ENCODE measurements around the gene KCNJ12.
"Not testable (repeated sequence)": the region's sequence is repeated elsewhere in the genome, so short reads cannot be mapped to it uniquely, and the experiment has no call there.

KCNJ12 gene

GRCh38 chr17:21438316-21439014 is 62.3 kb downstream of the KCNJ12 start:
- H3K4me1 ChIP-seq (ENCODE audit: control insufficient read depth, insufficient read depth, low read length, poor library complexity, severe bottlenecking); H3K27me3 ChIP-seq (replicated peaks; ENCODE audit: control insufficient read depth, insufficient read depth, low read length, poor library complexity, severe bottlenecking); H3K4me3 ChIP-seq (ENCODE audit: insufficient read depth, low read depth, low read length, poor library complexity, severe bottlenecking); H3K27ac ChIP-seq (ENCODE audit: insufficient read depth, low read length, poor library complexity, severe bottlenecking); H3K9me3 ChIP-seq (ENCODE audit: control insufficient read depth, low read length); DNase-seq; H3K36me3 ChIP-seq (ENCODE audit: control insufficient read depth, insufficient read depth, low read length): not testable (repeated sequence)

GRCh38 chr17:21439015-21439336 is 62.8 kb downstream of the KCNJ12 start:
- not testable (repeated sequence) for DNase-seq; H3K4me3 ChIP-seq (ENCODE audit: insufficient read depth, low read depth, low read length, poor library complexity, severe bottlenecking); H3K9me3 ChIP-seq (ENCODE audit: control insufficient read depth, low read length); H3K27me3 ChIP-seq (replicated peaks; ENCODE audit: control insufficient read depth, insufficient read depth, low read length, poor library complexity, severe bottlenecking); H3K4me1 ChIP-seq (ENCODE audit: control insufficient read depth, insufficient read depth, low read length, poor library complexity, severe bottlenecking); H3K27ac ChIP-seq (ENCODE audit: insufficient read depth, low read length, poor library complexity, severe bottlenecking); H3K36me3 ChIP-seq (ENCODE audit: control insufficient read depth, insufficient read depth, low read length)

- Histone ChIP-seq H3K27ac (ENCODE audit: insufficient read depth, low read length, poor library complexity, severe bottlenecking) (no peak overlapping the region), H3K27me3 (replicated peaks; ENCODE audit: control insufficient read depth, insufficient read depth, low read length, poor library complexity, severe bottlenecking) (no peaks in the 10 kb centered on the region), H3K36me3 (ENCODE audit: control insufficient read depth, insufficient read depth, low read length) (no peaks in the 10 kb centered on the region), H3K4me3 (ENCODE audit: insufficient read depth, low read depth, low read length, poor library complexity, severe bottlenecking) (no peak overlapping the region), H3K4me1 (ENCODE audit: control insufficient read depth, insufficient read depth, low read length, poor library complexity, severe bottlenecking) (no peaks in the 10 kb centered on the region), H3K9me3 (ENCODE audit: control insufficient read depth, low read length) (no peaks in the 10 kb centered on the region)
- DNase-seq, result no peak
Observed at GRCh38 chr17:21445091-21445650, 69.0 kb downstream of the KCNJ12 start.

- not testable (repeated sequence) for DNase-seq; H3K9me3 ChIP-seq (ENCODE audit: control insufficient read depth, low read length); H3K4me1 ChIP-seq (ENCODE audit: control insufficient read depth, insufficient read depth, low read length, poor library complexity, severe bottlenecking); H3K36me3 ChIP-seq (ENCODE audit: control insufficient read depth, insufficient read depth, low read length); H3K4me3 ChIP-seq (ENCODE audit: insufficient read depth, low read depth, low read length, poor library complexity, severe bottlenecking); H3K27me3 ChIP-seq (replicated peaks; ENCODE audit: control insufficient read depth, insufficient read depth, low read length, poor library complexity, severe bottlenecking); H3K27ac ChIP-seq (ENCODE audit: insufficient read depth, low read length, poor library complexity, severe bottlenecking)
Observed at GRCh38 chr17:21447552-21447951, 71.4 kb downstream of the KCNJ12 start.

GRCh38 chr17:21449891-21450290 is 73.7 kb downstream of the KCNJ12 start:
- H3K27me3 ChIP-seq (replicated peaks; ENCODE audit: control insufficient read depth, insufficient read depth, low read length, poor library complexity, severe bottlenecking); DNase-seq; H3K4me1 ChIP-seq (ENCODE audit: control insufficient read depth, insufficient read depth, low read length, poor library complexity, severe bottlenecking); H3K9me3 ChIP-seq (ENCODE audit: control insufficient read depth, low read length); H3K4me3 ChIP-seq (ENCODE audit: insufficient read depth, low read depth, low read length, poor library complexity, severe bottlenecking); H3K27ac ChIP-seq (ENCODE audit: insufficient read depth, low read length, poor library complexity, severe bottlenecking); H3K36me3 ChIP-seq (ENCODE audit: control insufficient read depth, insufficient read depth, low read length): not testable (repeated sequence)

- H3K4me3 ChIP-seq (ENCODE audit: insufficient read depth, low read depth, low read length, poor library complexity, severe bottlenecking), result peak overlapping the region; percentile 18
- DNase-seq, result no peak
- H3K9me3 ChIP-seq (ENCODE audit: control insufficient read depth, low read length), result no peaks in the 10 kb centered on the region
- H3K4me1 ChIP-seq (ENCODE audit: control insufficient read depth, insufficient read depth, low read length, poor library complexity, severe bottlenecking), result peaks cover 4% of the 10 kb centered on the region
- H3K27me3 ChIP-seq (replicated peaks; ENCODE audit: control insufficient read depth, insufficient read depth, low read length, poor library complexity, severe bottlenecking), result peaks cover 4% of the 10 kb centered on the region
- H3K27ac ChIP-seq (ENCODE audit: insufficient read depth, low read length, poor library complexity, severe bottlenecking), result no peak overlapping the region
- no peaks in the 10 kb centered on the region for H3K36me3 ChIP-seq (ENCODE audit: control insufficient read depth, insufficient read depth, low read length)
Observed at GRCh38 chr17:21451975-21452374, 75.8 kb downstream of the KCNJ12 start.

- Histone ChIP-seq H3K27ac (ENCODE audit: insufficient read depth, low read length, poor library complexity, severe bottlenecking) (no peak overlapping the region), H3K9me3 (ENCODE audit: control insufficient read depth, low read length) (no peaks in the 10 kb centered on the region), H3K27me3 (replicated peaks; ENCODE audit: control insufficient read depth, insufficient read depth, low read length, poor library complexity, severe bottlenecking) (peaks cover 4% of the 10 kb centered on the region), H3K4me3 (ENCODE audit: insufficient read depth, low read depth, low read length, poor library complexity, severe bottlenecking) (peak overlapping the region; percentile 18), H3K36me3 (ENCODE audit: control insufficient read depth, insufficient read depth, low read length) (no peaks in the 10 kb centered on the region), H3K4me1 (ENCODE audit: control insufficient read depth, insufficient read depth, low read length, poor library complexity, severe bottlenecking) (peaks cover 4% of the 10 kb centered on the region)
- DNase-seq, result no peak
Observed at GRCh38 chr17:21452377-21453143, 76.4 kb downstream of the KCNJ12 start.

- Histone ChIP-seq H3K9me3 (ENCODE audit: control insufficient read depth, low read length) (no peaks in the 10 kb centered on the region), H3K27me3 (replicated peaks; ENCODE audit: control insufficient read depth, insufficient read depth, low read length, poor library complexity, severe bottlenecking) (peaks cover 4% of the 10 kb centered on the region), H3K27ac (ENCODE audit: insufficient read depth, low read length, poor library complexity, severe bottlenecking) (no peak overlapping the region), H3K4me3 (ENCODE audit: insufficient read depth, low read depth, low read length, poor library complexity, severe bottlenecking) (no peak overlapping the region), H3K4me1 (ENCODE audit: control insufficient read depth, insufficient read depth, low read length, poor library complexity, severe bottlenecking) (peaks cover 4% of the 10 kb centered on the region), H3K36me3 (ENCODE audit: control insufficient read depth, insufficient read depth, low read length) (no peaks in the 10 kb centered on the region)
- DNase-seq, result no peak
Observed at GRCh38 chr17:21453144-21453898, 77.2 kb downstream of the KCNJ12 start.

- not testable (repeated sequence) for H3K4me1 ChIP-seq (ENCODE audit: control insufficient read depth, insufficient read depth, low read length, poor library complexity, severe bottlenecking); H3K27ac ChIP-seq (ENCODE audit: insufficient read depth, low read length, poor library complexity, severe bottlenecking); DNase-seq; H3K27me3 ChIP-seq (replicated peaks; ENCODE audit: control insufficient read depth, insufficient read depth, low read length, poor library complexity, severe bottlenecking); H3K36me3 ChIP-seq (ENCODE audit: control insufficient read depth, insufficient read depth, low read length); H3K9me3 ChIP-seq (ENCODE audit: control insufficient read depth, low read length); H3K4me3 ChIP-seq (ENCODE audit: insufficient read depth, low read depth, low read length, poor library complexity, severe bottlenecking)
Observed at GRCh38 chr17:21454006-21454405, 77.8 kb downstream of the KCNJ12 start.

GRCh38 chr17:21454441-21454840 is 78.3 kb downstream of the KCNJ12 start:
- H3K4me1 ChIP-seq (ENCODE audit: control insufficient read depth, insufficient read depth, low read length, poor library complexity, severe bottlenecking), result peaks cover 4% of the 10 kb centered on the region
- H3K4me3 ChIP-seq (ENCODE audit: insufficient read depth, low read depth, low read length, poor library complexity, severe bottlenecking), result no peak overlapping the region
- peaks cover 4% of the 10 kb centered on the region for H3K27me3 ChIP-seq (replicated peaks; ENCODE audit: control insufficient read depth, insufficient read depth, low read length, poor library complexity, severe bottlenecking)
- H3K36me3 ChIP-seq (ENCODE audit: control insufficient read depth, insufficient read depth, low read length), result no peaks in the 10 kb centered on the region
- H3K9me3 ChIP-seq (ENCODE audit: control insufficient read depth, low read length), result no peaks in the 10 kb centered on the region
- DNase-seq, result no peak
- H3K27ac ChIP-seq (ENCODE audit: insufficient read depth, low read length, poor library complexity, severe bottlenecking), result no peak overlapping the region

Measured in effector memory CD4-positive, alpha-beta T cell (primary cell).